NCI-H526 treated with DMSO at 0.1 percent for 48 hours (cell line): Measurements from ENCODE around the gene PPP6R2.
A peak's percentile ranks its signal among the peaks of the same experiment; 100 is the strongest.

ENCODE experiments used
- DNase-seq: peaks from one replicate; lab custom pipeline; 2025; lab: John Stamatoyannopoulos, UW

Gene PPP6R2

DNA sequence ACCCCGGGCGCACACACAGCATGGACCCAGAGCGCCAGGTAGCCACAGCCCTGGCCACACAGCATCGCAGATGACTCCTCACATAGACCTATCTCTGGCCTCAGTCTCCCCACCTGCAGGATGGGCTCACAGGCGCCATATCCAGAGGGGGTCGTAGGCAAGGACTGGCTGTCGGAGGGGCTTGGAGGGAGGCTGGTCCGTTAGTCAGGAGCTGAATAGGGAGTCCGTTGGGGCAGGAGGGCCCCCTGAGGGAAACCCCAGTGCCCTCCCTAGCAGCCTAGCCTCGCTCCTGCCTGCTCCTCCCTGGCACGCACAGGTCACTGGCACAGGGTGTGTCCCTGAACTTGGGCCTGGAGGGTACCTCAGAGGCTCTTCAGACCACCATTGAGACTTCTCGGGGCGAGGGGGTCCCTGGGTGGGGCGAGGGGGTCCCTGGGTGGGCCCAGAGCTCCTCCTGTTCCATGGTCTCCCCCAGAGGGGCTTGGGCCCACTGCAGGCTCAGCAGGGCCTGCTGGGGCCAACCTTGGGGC is 37.7 kb upstream of the PPP6R2 start:
- DNase-seq: no peak

DNA sequence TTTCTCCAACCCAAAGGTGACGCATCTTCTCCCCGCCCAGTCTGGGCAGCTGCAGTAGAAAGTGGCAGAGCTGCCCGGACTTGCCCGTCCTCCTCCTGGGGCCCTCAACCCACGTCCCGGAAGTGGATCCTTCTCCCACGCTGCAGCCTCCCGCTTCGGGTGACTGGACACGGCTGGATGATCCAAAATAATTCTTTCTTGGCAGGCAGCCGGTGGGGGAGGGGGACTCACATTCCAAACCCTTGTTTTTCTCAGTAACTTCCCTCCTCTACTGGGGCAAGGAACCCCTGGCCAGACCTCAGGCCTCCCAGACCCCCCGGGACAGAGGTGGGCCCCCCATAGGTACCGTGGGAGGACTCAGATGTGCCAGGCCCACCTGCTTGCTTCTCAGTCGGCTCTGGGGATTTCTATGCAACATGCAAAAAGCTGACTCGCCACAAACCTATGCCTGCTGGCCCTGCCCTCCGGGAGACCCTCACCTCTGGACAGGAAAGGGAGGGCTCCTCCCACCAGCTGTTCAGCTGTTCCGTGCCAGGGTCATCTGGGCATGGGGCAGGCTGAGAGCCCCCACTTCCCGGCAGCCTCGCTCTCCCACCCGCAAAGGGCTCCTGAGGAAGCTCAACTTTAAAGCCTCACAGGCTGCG is 37.1 kb upstream of the PPP6R2 start:
- peak; percentile 55 for DNase-seq

DNA sequence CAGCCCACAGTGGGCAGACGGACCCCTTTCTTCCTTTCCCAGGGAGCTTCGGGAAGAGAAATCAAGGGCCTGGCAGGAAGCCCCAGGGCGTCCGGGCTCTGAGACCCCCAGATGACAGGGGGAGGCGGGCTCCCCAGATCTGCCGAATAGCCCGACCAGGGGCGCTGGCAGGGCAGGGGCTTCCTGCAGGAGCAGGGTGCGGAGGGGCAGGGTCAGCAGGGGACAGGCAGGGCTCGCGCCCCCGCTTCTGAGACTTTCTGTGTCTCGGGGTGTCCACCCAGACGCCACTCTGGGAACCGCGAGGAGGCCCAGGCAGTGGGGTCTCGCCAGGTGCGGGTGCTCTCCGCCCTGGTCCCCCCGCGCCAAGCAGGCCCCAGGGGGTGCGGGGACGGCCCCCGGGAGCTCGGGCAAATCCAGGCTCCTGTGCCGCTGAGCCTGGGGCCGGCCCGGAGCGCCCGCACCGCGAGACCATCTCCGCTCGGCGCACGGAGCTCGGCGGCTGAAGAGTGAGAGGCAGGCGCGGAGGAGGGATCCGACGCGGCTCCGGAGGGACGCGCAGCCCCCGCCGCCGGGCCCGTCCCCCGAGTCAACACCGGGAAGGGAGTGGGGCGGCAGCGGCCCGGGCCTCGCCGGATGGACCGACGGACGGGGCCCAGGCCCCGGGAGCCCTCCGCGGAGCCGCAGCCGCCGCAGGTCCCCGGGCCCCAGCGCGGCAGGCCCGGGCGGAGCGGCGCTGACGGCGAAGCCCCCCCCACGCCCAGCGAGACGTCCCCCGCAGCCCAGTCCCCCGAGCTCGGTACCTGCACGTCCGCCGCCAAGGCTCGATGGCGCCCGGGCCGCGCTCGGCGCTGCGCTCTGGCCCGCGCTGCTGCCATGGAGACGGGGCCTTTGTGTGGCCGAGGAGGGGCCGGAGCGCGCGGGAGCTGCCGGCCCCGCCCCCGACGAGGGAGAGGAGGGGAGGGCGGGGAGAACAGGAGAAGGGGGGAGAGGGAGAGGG is 36.1 kb upstream of the PPP6R2 start, which contains the start of gene PLXNB2:
Gene PLXNB2, minus strand, starts transcription at position 894 of the 997 bp plus-strand sequence. CDS start 17,062 bp downstream, outside the sequence.
- peak; percentile 39 for DNase-seq

DNA sequence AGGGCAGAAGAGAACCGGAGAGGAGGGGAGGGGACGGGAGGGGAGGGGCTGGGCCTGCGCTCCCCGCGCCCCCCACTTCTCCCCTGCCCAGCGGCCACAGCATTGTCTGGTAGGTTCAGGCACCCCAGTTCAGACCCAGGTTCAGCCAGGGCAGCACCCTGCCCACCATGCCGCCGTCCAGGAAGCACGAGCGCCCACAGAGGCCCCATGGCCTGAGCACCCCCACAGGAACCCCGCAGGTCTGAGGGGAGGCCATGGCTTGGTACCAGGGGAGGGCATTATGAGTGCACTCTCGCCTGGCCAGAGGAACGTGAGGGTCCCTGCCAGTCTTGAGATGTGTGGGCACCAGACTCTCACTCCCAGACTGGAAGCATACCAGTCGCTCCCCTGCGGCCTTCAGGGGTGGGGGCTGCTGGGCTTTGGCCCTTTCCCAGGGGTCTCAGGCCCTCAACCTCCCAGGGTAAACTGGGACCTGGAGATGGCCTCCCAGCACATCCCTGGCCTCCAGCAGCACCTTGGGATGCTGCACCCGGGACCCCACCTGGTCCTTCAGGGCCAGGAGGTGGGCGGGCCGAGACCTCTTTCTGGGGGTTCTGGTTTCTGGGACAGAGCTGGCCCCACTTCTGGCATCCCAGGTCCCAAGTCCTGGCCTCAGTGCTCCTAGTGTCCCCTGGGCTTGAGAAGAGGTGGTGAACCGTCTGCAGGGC is 35.1 kb upstream of the PPP6R2 start:
- DNase-seq: no peak

DNA sequence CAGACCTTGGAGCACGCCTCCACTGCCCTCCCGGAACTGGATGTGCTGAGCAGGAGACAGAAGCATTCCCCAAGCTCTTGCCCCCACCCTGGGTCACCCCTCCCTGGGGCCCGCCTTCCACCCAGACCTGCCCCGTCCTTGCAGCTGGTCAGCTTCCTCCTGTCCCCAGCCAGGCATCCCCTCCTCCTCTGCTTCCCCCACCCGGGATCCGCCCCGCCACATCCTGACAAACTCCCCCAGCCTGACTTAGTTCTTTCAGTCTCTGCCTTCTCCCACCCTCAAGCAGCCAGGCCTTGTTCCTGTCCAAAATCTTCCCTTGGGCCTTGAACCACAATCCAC is 34.6 kb upstream of the PPP6R2 start:
- DNase-seq: no peak

DNA sequence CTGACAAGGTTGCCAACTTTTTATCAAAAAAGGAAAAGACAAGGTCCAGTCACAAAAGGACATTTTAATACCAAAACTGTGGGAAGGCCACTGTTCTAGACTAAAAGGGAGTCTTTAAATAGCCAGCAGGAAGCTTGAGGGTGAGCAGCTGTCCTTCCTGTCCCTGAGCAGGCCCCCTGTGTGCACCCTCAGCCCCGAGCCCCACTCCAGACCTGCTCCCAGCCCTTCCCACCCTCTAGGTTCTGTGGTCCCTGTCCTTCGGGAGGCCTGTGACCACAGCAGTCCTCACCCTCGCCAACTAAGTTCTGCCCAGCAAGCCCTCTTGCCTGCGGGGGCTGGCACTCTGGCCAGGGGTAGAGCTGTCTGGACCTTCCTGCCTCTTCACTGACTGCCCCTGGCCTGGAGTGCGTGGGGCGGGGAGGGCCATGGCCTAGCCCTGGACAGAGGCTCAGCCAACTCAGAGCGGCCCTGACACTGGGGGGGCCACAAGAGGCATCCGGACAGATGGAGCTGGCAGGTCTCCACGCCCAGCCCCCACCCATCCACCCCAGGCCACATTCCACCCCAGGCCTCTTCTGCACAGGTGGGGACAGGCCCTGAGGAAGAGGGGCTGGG is 34.0 kb upstream of the PPP6R2 start:
- no peak for DNase-seq

DNA sequence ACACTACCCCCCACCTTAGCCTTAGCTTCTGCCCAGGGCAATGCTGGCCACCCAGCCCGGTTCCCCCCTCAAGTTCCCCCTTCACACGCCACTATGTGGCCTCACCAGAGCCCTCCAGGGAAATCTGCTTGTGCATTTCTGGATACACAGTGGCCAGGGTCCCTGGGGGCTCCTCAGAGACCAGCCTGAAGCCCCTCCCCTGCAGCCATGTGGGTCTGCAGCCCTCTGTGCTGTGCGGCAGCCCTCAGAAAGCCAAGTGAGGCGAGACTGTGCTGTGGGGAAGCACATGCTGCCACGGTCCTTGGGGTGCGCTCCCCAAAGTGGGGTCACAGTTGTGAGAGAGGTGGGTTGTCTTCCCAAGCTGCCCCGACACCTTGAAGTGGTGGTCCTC is 33.5 kb upstream of the PPP6R2 start:
- DNase-seq: no peak

DNA sequence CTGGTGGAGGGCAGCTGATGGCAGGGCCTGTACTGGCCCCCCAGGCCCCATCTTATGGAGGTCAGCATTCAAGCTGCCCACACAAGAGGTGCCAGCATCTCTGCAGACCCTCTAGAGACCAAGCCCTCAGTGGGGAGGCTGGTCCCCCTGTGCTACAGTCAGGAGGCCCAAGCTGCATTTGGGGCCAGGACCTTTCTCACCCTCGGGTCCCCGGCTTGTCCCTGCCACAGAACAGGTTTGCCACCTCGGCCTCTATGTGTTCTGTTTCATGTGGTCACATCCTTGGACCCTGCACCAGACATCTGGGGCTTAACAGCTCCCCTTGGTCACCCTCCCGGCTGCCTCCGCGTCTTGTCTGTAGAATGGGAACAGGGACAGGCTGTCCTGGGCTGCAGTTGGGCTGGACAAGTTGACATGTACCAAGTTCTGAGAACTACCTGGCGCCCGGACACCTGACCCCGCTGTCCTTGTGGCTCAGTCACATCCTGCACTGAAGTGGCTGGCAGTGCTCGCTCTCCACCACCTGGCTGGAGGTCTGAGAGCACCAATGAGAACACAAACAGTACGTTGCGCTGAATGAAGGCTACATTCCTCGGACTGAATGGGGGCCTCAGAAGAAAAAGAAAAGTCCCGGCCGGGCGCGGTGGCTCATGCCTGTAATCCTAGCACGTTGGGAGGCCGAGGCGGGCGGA is 33.0 kb upstream of the PPP6R2 start:
- no peak for DNase-seq

DNA sequence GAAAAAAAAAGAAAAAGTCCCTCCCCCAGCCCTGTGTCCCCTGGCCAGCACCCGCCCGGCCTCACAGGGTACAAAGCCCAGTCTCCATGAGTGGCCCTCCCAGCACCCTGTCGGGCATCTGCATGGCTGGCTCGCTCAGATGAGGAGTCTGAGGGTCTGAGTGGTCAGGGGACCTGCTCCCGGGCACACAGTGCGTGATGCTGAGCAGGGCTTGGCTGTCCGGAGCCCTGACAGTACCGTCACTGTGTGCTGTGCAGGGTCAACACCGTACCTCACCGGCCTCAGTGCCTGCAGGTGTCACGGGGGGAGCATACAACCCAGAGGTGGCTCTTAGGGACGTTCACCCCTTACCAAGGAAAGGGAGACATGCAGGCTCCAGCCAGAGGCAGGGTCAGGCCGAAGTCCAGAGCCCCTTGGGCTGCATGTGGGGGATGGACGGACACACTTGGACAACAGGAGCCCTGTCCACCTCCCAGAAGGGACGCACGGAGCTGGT is 32.1 kb upstream of the PPP6R2 start:
- DNase-seq: no peak

DNA sequence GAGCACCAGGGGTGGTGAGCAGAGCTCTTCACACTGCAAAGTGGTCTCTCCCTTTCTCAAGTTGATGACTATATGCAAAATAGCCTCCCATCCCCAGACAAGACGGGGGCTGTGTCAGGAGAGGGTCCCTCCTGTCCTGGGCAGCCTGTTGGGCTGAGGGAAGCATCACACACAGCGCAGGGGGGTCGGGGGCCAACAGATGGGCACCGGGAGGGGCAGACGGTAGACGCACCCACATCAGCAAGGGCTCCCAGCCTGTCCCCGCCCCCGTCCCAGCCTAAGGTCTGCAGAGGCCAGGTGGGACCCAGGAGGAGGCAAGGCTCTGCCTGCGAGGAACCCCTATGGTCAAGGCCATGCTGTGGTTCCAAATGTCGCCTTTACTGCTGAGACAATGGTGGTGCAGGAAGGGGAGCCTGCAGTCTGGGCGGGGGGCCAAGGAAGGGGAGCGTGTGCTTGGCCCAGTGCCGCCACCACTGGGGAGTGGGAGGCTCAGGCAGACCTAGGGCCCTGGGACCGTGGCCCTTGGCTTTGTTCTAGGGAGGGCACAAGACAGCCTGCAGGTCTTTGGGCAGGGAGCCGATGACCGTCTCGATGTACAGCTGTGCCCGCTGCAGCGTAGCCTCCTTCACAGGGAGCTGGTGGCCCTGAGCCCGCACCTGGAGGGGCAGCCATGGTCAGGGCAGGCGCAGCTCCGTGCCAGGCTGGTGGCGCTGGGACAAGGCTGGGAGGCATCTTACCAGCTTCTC is 31.3 kb upstream of the PPP6R2 start:
- no peak for DNase-seq

DNA sequence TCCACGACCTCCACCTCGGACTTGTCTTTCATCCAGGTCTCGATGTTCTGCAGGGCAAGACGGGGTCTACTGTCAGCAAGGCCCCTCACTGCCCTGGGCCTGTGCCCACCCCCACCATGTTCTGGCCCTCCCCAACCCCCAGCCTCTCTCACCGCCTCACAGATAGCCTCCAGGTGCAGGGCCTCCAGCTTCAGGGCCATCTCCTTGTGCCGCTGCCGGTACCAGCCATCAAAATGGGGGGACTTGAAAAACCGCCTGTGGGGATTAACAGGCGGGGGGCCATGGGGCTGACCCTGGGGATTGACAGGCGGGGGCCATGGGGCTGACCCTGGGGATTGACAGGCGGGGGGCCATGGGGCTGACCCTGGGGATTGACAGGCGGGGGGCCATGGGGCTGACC is 30.8 kb upstream of the PPP6R2 start:
- no peak for DNase-seq

DNA sequence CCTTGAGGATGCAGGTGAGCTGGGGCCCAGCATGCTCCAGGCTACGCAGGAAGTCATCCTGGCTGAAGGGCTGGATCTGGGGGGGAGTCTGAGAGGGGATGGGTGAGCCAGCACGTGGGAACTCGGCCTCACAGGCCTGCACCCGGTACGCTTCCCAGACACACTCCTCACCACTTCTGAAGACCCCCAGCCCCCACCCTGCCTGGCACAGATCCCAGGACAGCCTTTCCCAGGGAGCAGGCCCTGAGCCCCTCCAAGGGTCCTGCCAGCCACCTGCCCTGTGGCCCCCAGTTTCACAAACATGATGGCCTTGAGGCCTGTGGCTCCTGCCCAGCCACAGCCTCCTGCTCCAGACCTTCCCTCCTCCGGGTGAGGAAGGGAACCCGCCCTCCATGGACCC is 30.1 kb upstream of the PPP6R2 start:
- no peak for DNase-seq

DNA sequence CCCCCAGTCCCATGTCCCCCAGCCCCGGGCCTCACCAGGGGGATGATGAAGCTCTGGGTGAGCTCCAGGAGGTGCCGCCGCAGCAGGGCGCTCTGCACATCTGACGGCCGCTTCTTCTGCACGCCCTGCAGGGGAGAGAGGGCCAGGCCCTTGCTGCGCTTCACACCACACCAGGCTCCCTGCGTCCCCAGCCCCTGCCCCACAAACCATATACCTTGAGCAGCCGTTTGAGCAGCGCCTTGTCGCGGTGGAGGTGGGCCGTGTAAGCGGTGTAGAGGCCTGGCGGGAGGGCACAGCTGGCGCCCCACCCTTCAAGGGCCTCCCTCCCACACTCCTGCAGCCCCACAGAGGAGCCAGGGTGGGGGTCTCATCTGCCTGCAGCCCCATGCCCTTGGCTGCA is 29.5 kb upstream of the PPP6R2 start:
- no peak for DNase-seq

DNA sequence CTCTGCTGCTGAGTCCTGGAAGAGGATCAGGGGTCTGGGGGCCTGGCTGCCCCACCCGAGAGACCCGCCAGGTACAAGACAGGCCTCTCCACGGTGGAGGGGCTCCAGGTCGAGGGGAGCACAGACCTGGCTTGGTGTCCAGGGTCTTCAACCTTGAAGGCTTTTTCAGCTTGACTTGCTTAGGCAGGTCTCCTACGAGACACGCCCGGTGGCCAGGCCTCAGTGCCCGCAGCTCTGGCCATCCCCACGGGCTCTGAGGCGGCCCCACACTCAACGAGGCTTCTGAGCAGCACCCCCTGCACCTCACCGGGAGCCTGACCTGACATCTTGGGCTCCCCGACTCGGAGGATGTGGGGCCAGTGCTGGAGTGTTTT is 29.1 kb upstream of the PPP6R2 start:
- no peak for DNase-seq

DNA sequence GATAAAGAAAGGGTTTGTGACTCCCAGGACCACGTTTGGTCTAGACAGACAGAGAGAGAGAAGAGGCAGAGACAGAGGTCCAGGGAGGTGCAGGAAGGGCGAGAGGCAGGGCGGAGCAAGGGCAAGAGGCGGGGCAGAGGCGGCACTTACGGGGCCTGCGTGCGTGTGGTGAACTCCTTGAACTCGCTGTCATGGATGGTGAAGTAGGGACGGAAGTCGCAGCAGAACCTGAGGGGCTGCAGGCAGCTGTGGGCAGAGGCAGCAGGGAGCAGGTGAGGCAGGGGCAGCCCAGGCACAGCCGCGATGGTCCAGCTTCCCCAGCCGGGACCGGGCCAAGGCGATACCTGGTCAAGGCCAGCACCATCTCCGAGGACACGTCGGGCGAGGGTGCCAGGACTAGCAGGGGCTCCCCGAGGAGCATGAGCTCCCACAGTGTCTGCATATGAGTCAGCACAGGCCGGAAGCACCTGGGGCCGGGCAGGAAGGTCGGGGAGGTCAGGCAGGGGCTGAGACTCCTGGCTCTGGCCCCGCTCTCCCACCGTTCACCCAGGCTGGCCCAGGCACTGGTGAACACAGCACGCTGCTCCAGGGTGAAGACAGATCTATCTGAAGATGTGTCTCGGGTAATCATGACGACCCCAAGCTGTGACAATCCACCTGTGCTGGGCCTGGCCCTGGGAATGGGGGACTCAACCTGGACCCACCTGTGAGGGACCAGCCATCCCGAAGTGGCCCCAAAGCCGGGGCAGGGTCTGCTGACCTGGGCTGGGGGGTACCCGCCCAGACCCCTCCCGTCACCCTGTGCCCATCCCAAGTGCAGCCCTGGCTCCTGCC is 28.5 kb upstream of the PPP6R2 start:
- no peak for DNase-seq

DNA sequence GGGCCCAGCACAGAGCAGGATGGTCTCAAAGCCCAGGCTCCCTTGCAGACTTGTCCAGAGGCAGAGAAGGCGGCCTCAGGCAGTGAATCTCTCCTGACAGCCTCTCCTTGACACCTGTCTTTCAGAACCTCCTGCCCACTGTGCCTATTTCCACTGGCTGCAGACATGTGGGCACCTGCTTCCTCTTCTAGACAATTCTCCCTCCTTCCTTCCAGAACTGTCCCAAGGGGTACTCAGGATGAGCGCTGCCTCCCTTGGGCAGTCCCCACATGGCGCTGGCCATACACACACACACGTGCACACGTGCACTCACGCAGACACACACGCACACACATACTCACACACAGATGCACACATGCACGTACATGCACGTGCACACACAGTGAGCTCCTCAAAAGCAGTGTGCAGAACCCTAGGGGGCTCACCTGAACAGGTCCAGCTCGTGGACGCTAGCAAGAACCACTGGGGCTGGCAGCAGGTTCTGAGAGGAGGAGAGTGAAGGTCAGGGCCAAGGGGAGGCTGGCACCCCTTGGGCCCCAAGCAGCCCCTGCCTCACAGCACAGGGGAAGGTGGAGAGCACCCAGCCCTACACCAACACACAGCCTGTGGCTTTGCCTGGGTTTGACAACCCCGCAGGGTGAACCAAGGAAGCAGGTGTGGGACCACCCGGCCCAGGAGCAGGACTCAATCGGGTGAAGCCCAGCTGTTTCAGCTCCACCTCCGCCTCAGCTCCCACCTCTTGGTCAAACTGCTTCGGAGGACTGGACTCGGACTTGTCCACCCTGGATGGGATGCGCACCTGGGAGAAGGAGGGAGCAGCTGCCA is 27.6 kb upstream of the PPP6R2 start:
- DNase-seq: no peak

DNA sequence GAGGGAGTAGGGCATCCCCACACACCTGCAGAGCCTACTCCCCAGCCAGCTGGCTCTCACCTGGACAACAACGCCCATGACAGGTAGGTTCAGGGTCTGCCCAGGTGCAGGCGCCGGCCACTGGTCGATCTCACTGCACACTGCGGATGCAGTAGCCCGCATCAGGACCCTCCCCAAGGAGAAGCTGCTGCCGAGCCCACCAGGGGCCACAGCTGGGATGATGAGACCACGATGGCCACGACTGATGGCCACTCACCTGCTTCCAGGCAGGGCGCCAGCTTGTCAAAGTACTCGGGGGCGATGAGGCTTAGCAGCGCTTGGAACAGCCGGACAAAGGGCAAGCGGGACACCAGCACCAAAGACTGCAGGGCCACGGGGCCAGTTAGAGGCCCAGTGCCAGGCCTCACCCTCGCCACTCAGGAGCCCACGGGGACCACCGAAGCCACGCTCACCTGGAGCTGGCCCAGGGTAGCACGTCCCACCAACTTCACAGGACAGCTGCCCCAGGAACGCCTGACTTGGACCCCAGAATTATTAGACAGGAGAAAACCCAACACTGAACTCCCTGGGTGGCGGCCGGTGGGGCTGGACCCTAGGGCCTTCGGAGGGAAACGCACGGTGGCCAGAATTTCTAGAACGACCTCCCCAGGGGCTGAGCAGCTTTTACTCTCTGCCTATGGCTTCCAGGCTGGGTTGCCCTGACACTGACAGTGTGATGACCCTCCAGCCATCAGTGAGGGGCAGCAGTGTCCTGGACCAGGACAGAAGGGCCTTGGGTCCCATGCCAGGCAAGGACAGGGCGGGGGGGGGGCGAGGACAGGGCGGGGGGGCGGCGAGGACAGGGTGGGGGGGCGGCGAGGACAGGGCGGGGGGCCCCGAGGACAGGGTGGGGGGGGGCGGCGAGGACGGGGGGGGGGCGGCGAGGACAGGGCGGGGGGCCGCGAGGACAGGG is 26.7 kb upstream of the PPP6R2 start:
- DNase-seq: no peak

DNA sequence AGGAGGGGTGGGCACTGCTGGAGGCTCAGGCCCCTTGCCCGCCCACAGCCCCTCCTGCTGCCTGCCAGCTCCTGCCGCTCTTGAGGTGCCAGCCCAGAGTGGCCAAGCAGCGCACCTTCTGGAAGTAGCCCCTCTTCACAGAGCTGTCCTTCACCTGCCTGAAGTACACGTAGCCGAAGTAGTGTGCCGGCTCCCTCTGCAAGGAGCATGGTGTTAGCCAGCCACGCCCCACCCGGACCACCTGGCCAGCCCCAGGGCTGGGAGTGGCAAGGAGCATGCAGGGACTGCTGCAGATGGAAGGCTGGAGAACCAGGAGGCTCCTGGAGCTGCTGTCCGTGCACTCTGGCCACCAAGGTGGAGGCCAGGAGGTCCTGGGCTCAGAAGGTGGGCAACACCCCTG is 25.9 kb upstream of the PPP6R2 start:
- DNase-seq: no peak
